ENCODE data around the gene H19.

H19 gene

DNA sequence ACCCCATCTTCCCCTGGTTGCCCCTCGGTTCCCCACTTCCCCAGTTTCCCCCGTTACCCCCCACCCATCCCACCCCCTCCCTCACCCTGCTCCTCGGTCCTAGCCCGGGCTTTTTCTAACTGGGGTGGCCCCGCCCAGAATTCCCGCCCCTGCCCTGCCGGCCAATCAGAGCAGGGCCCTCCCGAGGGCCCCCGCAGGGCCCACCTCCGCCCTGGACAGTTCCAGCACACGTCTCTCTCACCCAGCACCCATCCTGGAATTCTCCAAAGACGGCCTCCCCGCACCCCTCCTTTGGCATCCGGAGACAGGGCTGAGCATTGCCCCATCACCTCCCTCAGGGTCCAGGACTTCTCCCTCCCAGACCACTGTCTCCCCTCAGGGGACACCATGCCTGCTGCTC is at the start of gene H19:
TSS of gene H19 (minus strand) at position 88 of the 400 bp plus-strand sequence.
- no peak within 1 kb of the TSS for H3K4me3 ChIP-seq
- H3K27ac ChIP-seq, result no peak within 1 kb of the TSS

DNA sequence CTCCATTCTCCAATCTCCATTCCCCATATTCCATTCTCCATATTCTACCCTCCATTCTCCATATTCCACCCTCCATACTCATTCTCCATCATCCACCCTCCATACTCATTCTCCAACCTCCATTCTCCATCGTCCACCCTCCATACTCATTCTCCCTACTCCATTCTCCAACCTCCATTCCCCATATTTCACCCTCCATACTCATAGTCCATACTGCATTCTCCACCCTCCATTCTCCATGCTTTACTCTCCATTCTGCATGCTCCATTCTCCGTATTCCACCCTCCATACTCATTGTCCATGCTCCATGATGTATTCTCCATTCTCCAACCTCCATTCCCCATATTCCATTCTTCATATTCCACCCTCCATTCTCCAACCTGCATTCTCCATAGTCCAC is 44.3 kb upstream of the H19 start:
- Histone ChIP-seq H3K27ac (no peak overlapping the region), H3K4me3 (no peak overlapping the region)

DNA sequence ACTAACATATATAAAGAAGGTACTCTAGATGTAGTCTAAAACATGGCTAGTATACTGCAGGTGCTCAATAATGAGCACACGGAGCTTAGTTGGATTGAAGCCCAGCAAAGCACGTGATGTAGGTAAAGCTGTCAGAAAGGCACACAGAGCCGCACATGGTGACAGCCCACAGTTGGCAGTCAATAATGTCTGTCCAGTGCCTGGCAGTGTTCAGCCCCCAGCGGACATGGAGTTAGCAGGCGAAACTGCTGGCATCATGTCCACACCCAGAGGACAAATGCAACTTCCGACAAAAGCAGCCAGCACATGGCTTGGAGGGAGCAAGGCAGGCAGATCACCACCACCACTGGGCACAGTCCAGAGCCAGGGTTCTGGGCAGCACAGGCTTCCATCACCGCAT is 43.5 kb upstream of the H19 start:
- Histone ChIP-seq H3K4me3 (no peak overlapping the region), H3K27ac (no peak overlapping the region)

DNA sequence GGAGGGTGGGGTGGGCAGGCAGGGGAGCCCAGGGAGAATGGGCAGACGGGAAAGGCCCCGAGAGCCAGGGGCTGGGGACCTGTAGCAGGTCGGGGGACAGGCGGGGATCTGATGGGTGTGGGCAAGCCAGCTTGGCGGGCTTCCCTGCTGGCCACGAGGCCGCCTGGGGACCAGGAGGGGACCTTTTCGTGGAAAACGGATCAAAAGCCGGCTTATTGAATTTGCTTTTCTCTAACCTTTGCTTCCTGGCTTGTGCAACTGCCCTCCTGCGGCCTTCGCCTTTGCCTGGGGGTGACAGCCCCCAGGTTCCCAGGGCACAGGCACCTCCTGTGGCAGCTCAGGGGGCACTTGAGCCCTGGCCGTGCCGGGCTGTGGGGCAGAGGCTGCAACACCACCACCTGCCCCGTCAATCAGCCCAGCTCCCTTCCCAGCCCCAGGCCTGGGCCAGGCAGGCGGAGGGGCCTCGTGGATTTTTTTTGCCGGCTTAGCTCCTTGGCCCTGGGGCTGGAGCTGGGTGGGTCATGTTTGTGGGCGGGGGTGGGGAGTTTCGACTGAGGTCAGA is 41.6 kb upstream of the H19 start:
- no peak overlapping the region for H3K4me3 ChIP-seq
- H3K27ac ChIP-seq, result no peak overlapping the region

DNA sequence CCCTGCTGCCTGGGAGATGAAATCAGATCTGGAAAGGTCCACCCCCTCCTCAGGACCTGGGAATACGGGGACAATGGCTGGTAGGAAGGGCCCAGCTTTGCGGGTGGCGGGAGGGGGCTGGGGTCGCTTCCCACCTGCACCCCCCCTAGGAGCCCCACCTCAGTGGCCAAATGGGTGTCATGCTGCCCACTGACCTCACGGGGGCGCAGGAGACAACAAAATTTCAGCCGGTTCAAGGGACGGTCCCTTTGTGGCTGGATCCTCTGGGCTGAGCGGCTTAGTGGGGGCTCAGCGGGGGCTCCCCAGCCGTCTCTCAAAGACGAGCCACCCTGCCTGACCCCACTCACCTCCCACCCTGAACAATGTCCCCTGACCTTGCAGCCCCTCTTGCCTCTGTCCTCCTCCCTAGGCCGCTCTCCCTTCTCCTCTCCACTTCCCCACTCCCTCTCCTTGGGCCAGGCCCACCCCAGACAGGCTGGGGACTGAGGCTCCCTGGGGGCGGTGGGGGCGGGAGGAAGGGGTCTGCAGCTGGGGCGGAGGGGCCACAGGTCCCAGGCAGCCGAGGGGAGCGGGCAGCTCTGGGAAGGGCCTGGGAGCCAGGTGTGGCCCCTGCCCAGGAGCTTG is 39.3 kb upstream of the H19 start:
- no peak overlapping the region for H3K27ac ChIP-seq
- H3K4me3 ChIP-seq, result no peak overlapping the region

DNA sequence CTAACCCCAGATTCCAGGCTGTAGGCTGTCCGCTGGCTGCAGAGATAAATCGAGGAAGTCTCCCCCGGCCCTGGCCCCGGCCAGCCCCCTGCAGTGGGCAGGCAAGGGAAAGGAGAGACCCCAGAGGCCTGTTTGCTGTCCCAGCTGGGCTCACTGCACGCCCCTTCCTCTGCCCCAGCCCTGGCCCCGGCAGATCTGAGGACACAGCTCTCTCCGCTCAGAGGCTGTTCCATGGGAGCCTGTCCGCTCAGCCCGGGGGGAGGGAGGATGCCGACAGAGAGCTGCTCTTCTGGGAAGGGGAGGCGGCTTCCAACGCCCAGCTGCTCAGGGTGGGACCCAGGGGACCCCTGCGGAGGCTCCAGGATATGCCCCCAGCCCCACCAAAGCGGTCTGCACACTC is 37.7 kb upstream of the H19 start:
- no peak overlapping the region for H3K27ac ChIP-seq
- no peak overlapping the region for H3K4me3 ChIP-seq

DNA sequence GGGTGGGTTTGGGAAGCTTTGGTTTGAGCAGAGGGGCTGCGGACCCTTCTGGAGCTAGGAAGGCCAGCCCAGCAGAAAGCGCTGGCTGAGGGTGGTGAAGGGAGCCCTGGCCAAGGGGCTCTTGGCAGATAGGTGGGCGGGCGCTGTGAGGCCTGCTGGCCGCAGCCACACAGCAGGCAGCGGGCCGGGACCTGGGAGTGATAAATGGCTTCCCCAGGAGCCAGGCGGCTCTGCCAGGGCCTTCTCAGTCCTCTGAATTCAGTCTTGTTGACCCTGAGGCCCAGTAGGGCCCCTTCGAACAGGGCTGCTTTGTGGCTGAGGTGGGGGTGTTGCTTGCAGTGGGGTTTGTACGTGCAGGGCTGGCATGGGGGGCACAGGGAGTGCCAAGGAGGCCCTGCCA is 33.4 kb upstream of the H19 start:
- H3K4me3 ChIP-seq, result no peak overlapping the region
- H3K27ac ChIP-seq, result no peak overlapping the region

DNA sequence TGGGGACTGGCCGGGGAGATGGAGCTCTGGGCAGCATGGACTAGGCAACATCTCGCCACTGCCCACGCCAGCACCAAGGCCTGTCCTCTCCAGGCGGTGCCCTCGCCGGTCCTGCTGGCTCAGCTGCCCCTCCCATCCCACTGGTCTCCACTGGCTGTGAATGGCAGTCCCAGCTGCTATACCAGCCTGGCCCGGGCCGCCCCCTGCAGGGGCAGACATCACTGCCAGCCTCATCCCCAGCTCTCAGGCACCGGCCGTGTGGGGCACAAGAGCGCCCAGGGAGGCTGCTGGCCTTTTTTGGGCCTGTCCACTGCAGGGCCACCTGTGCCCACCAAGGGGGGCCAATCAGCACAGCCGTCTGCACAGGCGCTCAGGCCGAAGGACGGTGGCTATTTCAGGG is 30.1 kb upstream of the H19 start:
- no peak overlapping the region for H3K4me3 ChIP-seq
- H3K27ac ChIP-seq, result no peak overlapping the region

DNA sequence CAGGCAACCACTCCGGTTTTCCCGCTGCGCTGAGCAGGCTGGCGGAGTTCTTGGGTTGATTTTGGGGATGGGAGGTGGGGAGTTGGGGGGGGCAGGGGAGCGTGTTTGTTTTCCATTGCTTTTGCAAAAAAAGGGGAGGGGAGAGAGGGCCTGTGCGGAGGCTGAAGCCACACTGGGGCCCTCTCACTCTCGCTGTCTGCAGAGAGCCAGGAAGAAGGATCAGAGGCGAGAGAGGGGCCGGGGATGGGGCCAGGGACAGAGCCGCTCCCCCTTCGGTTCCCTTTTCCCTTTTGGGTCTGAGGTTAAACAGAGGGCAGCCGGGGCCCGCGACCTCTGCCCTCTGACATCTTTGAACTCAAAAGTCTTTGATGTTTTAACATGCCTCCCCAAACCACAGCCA is 17.4 kb upstream of the H19 start:
- no peak overlapping the region for H3K4me3 ChIP-seq
- H3K27ac ChIP-seq, result no peak overlapping the region

DNA sequence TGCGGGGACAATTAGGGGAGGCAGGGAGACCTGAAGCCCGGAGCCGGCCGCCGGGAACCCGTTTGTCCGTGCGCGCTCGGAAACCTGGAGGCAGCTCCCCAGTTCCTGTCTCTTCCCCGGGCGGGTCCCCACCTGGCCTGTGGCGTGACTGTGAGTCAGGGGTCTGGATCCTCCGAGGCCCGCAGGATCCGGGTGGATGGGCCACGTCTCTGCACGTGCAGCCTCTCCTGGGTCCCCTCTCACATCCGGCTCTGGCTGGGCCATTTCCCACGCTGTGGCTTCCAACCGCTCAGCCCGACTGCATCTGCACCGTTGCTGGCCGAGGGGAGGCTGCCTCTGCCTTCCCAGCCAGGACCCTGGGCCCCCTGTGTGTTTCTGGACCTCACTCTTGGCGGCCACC is 14.8 kb upstream of the H19 start:
- H3K4me3 ChIP-seq, result no peak overlapping the region
- H3K27ac ChIP-seq, result no peak overlapping the region

DNA sequence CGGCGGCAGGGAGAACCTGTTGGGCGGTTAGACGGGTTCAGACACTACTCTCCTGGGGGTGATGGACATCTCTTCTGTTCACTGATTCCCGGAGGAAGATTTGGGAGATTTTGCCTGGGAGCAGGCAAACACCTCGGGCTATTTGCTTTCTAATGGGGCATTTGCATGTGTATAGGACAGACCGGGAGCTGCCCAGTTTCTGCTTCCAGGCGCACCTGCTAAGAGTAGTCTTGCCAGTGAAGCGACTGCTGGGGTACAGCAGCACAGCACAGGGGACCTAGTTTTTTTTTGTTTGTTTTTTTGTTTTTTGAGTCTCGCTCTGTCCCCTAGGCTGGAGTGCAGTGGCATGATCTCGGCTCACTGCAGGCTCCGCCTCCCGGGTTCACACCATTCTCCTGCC is 6.8 kb upstream of the H19 start:
- Histone ChIP-seq H3K27ac (no peak overlapping the region), H3K4me3 (no peak overlapping the region)

DNA sequence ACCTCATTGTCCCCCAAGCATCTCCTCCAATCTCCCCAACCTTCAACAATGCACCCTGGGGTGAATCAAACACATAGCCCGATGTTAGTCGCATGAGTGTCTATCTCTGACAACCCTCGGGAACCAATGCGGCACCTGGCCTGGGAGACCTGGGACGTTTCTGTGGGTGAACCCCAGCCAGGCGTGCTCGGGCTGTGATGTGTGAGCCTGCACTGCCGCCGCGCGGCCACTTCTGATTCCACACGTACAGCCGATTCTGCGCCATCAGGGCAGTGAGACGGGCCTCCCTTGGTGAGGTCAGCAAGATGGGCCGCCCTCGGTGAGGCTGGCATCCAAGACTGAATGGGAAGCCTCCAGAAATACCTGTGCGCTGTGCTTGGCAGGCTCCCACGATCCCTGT is 5.2 kb upstream of the H19 start:
- no peak overlapping the region for H3K4me3 ChIP-seq
- no peak overlapping the region for H3K27ac ChIP-seq

DNA sequence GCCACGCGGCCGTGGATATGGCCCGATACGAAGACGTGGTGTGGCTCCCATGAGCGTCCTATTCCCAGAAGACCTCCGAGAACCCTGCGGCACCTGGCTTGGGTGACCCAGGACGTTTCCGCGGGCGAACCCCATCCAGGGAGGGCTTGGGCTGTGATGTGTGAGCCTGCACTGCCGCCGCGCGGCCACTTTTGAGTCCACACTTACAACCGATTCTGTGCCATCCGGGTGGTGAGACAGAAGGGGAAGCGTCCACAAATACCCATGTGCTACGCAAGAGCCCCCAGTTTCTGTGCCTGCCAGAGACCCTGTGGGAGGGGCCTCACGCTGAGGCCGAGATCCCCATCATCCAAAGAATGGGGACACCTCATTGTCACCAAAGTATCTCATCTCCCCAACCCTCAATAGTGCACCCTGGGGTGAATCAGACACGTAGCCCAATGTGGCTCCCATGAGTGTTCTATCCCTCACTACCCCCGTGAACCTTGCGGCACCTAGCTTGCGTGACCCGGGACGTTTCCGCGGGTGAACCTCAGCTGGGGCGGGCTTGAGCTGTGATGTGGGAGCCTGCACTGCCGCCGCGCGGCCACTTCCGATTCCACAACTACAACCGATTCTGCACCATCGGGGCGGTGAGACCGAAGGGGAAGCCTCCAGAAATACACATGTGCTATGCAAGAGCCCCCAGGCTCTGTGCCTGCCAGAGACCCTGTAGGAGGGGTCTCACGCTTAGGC is 4.6 kb upstream of the H19 start:
- Histone ChIP-seq H3K4me3 (no peak overlapping the region), H3K27ac (no peak overlapping the region)

DNA sequence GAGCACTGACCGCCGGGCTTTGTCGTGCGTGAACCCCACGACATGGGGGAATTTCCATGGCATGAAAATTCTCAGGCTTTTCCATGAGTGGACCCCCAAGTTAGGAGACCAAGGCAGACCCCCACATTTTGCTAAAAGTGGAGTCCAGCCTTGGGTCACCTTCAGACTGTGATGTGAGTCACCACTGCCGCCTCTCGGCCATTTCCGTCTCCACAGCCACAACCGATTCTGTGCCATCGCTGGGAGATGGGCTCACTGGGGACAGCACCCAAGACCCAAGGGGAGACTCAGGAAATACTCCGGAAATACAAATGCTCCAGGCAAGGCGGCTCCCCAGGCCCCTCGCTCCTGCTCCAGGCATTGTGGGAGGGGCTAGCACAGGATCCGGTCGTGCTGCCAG is 1.2 kb upstream of the H19 start:
- no peak overlapping the region for H3K4me3 ChIP-seq
- no peak overlapping the region for H3K27ac ChIP-seq

DNA sequence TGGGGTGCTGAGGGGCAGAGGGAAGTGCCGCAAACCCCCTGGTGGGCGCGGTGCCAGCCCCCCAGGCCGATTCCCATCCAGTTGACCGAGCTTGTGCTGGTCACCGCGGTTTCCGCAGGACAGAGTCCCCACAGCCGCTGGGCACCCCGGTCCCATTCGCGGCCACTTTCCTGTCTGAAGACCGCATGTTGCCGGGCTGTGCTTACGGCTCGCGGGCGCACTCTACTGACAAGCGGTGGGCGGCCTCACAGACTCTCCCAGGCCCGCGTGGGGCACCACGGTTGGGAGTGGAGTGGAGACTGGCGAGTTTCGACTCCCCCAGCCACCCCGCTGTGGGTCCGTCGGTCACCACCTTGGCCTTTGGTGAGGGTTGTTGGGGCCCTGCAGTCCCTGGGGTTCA is 648 bp upstream of the H19 start:
- no peak overlapping the region for H3K27ac ChIP-seq
- no peak overlapping the region for H3K4me3 ChIP-seq

DNA sequence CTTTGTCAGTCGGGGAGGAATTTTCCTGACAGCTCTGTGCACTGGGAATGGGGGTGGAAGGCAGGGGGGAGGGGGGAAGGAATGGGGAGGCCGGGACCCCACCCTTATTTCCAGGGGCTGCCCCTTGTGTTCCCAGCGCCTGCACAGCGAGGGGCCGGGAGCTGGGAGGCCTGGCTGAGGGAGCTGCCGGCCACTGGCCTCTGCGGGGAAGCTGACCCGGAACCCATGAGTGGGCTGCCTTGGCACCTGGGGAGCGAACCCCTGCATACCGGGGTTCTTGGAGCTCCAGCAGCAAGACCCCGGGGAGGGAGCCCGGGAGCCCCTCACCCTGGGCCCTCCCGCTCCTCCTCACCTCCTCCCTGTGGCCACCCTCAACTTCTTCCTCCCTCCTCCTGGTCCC is 3.5 kb downstream of the H19 start:
- H3K4me3 ChIP-seq, result no peak overlapping the region
- H3K27ac ChIP-seq, result no peak overlapping the region

DNA sequence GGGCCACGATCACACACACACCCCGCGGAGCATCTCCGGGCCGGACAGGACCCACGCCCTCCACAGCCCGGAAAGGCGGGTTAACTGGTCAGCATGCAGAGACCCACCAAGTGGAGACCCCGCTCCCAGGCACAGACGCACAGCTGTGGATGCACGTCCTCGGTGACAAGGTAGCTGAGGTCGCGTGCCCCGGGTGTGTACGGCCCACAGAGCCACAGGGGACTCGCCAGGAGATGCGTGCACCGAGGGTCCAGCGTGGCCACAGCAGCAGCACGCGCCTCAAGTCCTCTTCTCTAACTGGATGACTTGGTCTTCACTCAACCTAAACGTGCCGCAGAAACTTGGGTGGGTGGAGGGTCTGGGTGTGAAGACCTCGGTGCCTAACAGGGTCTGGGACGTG is 5.5 kb downstream of the H19 start:
- no peak overlapping the region for H3K4me3 ChIP-seq
- no peak overlapping the region for H3K27ac ChIP-seq

DNA sequence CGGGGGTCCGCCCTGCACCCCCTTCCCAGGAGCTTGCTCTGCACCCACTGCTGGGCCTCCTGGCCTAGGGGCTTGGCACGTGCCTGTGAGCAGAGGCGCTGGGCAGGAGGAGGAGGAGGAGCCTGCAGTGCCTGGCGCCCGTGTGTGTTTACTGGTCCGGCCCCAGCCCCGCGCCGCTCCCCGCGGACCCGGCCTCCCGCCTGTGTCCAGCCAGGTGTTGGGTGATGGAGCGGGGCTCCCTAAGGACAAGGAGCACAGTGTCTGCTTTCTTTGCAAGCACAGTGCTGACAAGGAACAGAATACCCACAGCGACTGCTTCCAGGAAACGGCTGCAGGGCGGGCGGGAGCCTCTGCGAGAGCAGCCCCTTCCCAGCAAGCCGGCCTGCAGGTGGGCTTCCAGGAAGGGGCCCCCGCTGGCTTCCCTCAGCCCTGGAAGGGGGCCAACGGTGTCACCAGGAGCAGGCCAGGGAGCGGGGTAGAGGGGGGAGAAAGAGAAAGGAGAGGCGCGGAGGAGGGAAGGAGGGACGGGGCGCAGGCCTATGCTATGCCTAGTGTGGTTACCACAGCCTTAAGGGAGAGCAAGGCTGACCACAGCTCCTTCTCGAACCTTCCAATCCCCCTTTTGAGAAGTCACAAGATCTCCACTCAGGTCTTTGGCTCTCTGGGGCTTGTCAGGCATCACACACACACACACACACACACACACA is 6.6 kb downstream of the H19 start:
- no peak overlapping the region for H3K27ac ChIP-seq
- H3K4me3 ChIP-seq, result no peak overlapping the region

DNA sequence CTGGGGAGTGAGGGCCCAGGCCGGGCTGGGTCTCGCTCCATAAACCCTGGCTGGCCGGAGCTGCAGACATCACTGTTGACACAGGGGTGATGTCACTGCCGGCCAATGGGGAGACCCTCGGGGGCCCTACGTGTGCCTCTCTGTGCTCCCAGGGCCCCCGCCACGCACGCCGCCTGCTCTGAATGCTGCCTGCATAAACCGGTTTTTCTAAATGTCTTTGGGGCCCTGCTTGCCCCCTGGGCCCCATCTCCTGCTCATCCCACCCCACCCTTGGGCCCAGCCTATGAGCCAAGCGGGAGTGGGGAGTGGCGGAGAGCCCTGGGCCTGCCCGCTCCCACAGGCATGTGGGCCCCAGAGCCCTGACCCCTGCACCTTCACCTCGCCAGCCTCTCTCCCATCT is 7.7 kb downstream of the H19 start:
- no peak overlapping the region for H3K4me3 ChIP-seq
- no peak overlapping the region for H3K27ac ChIP-seq

DNA sequence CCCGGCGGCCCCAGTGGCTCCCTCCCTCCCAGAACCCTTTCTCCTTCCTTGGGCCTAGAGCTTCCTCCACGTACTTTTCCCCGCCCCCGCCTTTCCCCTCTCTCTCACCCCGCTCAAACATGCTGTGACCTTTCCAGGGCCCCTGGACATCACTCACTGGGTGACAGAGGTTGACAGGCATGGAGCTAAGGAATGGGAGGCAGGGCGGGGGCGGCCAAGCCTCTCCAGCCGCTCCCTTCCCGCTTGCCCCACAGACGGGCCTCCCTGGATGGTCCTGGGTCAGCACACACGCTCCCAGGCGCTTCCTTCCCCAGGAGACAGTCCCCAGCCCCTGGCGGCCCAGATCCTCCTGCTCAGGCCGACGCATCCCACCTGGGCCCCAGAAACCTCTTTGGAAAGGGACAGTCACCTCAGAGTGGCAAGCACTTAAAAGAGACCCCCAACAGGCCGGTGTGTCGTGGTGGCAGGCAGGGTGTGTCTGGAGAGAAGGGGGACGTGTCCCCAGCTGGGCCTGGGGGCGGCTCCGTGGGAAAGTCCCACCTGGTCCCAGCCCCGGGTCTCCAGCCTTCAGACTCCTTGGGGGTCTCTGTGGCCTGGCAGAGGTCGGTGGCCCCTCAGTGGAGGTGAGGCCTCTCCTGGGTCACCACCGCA is 8.8 kb downstream of the H19 start:
- H3K27ac ChIP-seq, result no peak overlapping the region
- no peak overlapping the region for H3K4me3 ChIP-seq

DNA sequence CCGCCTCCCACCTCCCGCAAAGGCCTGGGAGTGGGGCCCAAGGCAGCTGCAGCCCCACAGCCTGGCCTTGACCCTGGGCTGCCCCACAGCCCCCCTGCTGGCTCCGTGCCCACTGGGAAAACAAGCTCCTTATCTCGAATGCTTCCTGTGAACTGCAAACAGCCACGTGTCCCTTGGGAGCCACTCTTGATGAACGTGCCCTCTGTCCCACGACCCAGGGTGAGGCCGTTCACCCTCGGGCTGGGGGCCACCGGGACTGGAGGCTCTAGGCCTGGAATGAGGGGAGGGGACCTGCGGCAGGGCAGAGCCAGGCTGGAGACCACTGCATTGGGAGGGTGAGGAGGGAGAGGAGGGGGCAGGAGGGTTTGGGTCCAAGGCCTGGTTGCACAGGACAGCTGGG is 9.5 kb downstream of the H19 start:
- H3K27ac ChIP-seq, result no peak overlapping the region
- no peak overlapping the region for H3K4me3 ChIP-seq
